K562 (cell line): ENCODE results near the gene FOXL3. TPM values are rescaled to one million over a fixed set of nuclear protein-coding genes. Genes with fewer than 3 reads are reported as not detected.

ENCODE experiments used
- JUND ChIP-seq, 2 experiments: IDR thresholded peaks; 2 replicates in 1 of 2; 3 replicates in 1 of 2; pipeline ENCODE4 v1.6.1; 2011; ENCODE audit warnings: borderline replicate concordance in 2 of 2, low read depth in 2 of 2, low read length in 2 of 2, improper control_type of control experiment in 1 of 2, missing biosample characterization in 1 of 2, missing genetic modification characterization in 1 of 2, missing genetic modification reagents in 1 of 2
- KLF1 ChIP-seq: fragments of 450-650 bp; IDR thresholded peaks from 2 replicates; pipeline ENCODE4 v1.6.1; 2016; ENCODE audit warnings: missing genetic modification characterization, missing compliant biosample characterization
- ZNF764 ChIP-seq: fragments of 250-450 bp; sonication (Bioruptor Pico); IDR thresholded peaks from 2 replicates; pipeline ENCODE4 v1.4.0; 2020; ENCODE audit warnings: low read depth, mild to moderate bottlenecking, moderate library complexity
- polyA plus RNA-seq, 8 experiments: library from polyadenylated mRNA; depleted of rRNA in 4 of 8; stranded (reverse) in 5 of 8; unstranded in 3 of 8; fragments of >200 nt; fragmentation: Nextera tagmentation in 2 of 8; fragmentation: Illumina TruSeq in 1 of 8; extraction: Ambion mirVana in 2 of 8; extraction: Trizol in 1 of 8; gene quantifications; 2 replicates each; pipeline versions ENCODE4 v1.2.1 to v1.2.3, GENCODE V29; 2011 to 2014; ENCODE audit warnings: inconsistent platforms in 1 of 8, missing spikeins in 1 of 8
- total RNA-seq, 7 experiments: library from RNA; depleted of rRNA in 6 of 7; stranded (reverse); fragments of >200 nt in 6 of 7; fragmentation: Illumina TruSeq in 2 of 7; extraction: Trizol in 2 of 7; gene quantifications; 2 replicates each; pipeline versions ENCODE4 v1.2.1 to v1.2.3, GENCODE V29; 2011 to 2021; ENCODE audit warnings: low replicate concordance in 1 of 7
- TF ChIP-seq, protein P1 (sequence below): fragments of 200-600 bp; sonication (generic); IDR thresholded peaks from one replicate; pipeline ENCODE4 v1.6.1; 2012; ENCODE audit warnings: mild to moderate bottlenecking, low read depth, low read length, inconsistent platforms

Gene FOXL3
- total and polyA plus RNA-seq, 9 of the 15 experiments (the other 6 are each of a cell fraction or from before 2014, with no cell fraction given): not detected

DNA sequence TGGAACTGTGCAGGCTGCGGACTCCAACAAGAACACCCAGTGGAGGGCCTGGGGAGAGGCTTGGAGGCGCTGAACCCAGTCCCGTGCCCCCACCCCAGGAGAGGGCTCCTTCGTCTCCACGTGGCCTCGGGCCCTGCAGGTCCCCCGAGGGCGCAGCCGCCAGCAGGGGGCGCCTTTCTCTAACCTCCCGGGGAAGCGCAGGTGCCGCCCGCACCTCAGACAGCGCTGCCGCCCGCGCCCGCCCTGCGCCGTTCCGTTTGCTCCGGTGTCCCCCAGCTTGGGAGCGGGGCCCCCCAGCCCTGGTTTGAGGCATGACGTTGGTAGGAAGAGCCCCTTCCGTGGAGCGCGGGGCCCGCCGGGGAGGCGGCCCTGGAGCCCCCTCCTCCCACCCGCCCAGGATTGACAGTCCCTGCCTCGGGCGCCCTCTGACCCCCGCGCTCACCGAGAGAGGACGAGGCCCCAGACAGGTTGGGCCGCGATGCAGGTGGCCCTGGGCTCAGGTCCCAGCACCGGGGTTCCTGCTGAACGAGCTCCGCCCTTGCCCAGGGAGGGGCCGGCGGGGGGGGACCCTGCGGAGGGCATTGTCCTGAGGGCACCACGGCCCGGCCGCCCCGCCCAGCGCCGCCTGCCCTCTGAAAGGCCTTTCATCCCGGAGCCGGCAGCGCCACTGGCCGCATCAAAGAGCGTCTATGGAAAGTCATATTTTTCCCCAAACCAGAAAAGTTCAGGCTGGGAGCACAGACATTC is 42.8 kb downstream of the FOXL3 start (continued):
- TF ChIP-seq JUND (IDR thresholded peaks at IDR 0.05; ENCODE audit: borderline replicate concordance, low read depth, low read length) (0 out of 2 replicates have a peak, but pooled peaks have one; percentile 21), JUND (tag; IDR thresholded peaks at IDR 0.05; ENCODE audit: borderline replicate concordance, low read depth, low read length) (no peak), ZNF764 (no peak), KLF1 (tag) (no peak)
- TF ChIP-seq, protein P1, sequence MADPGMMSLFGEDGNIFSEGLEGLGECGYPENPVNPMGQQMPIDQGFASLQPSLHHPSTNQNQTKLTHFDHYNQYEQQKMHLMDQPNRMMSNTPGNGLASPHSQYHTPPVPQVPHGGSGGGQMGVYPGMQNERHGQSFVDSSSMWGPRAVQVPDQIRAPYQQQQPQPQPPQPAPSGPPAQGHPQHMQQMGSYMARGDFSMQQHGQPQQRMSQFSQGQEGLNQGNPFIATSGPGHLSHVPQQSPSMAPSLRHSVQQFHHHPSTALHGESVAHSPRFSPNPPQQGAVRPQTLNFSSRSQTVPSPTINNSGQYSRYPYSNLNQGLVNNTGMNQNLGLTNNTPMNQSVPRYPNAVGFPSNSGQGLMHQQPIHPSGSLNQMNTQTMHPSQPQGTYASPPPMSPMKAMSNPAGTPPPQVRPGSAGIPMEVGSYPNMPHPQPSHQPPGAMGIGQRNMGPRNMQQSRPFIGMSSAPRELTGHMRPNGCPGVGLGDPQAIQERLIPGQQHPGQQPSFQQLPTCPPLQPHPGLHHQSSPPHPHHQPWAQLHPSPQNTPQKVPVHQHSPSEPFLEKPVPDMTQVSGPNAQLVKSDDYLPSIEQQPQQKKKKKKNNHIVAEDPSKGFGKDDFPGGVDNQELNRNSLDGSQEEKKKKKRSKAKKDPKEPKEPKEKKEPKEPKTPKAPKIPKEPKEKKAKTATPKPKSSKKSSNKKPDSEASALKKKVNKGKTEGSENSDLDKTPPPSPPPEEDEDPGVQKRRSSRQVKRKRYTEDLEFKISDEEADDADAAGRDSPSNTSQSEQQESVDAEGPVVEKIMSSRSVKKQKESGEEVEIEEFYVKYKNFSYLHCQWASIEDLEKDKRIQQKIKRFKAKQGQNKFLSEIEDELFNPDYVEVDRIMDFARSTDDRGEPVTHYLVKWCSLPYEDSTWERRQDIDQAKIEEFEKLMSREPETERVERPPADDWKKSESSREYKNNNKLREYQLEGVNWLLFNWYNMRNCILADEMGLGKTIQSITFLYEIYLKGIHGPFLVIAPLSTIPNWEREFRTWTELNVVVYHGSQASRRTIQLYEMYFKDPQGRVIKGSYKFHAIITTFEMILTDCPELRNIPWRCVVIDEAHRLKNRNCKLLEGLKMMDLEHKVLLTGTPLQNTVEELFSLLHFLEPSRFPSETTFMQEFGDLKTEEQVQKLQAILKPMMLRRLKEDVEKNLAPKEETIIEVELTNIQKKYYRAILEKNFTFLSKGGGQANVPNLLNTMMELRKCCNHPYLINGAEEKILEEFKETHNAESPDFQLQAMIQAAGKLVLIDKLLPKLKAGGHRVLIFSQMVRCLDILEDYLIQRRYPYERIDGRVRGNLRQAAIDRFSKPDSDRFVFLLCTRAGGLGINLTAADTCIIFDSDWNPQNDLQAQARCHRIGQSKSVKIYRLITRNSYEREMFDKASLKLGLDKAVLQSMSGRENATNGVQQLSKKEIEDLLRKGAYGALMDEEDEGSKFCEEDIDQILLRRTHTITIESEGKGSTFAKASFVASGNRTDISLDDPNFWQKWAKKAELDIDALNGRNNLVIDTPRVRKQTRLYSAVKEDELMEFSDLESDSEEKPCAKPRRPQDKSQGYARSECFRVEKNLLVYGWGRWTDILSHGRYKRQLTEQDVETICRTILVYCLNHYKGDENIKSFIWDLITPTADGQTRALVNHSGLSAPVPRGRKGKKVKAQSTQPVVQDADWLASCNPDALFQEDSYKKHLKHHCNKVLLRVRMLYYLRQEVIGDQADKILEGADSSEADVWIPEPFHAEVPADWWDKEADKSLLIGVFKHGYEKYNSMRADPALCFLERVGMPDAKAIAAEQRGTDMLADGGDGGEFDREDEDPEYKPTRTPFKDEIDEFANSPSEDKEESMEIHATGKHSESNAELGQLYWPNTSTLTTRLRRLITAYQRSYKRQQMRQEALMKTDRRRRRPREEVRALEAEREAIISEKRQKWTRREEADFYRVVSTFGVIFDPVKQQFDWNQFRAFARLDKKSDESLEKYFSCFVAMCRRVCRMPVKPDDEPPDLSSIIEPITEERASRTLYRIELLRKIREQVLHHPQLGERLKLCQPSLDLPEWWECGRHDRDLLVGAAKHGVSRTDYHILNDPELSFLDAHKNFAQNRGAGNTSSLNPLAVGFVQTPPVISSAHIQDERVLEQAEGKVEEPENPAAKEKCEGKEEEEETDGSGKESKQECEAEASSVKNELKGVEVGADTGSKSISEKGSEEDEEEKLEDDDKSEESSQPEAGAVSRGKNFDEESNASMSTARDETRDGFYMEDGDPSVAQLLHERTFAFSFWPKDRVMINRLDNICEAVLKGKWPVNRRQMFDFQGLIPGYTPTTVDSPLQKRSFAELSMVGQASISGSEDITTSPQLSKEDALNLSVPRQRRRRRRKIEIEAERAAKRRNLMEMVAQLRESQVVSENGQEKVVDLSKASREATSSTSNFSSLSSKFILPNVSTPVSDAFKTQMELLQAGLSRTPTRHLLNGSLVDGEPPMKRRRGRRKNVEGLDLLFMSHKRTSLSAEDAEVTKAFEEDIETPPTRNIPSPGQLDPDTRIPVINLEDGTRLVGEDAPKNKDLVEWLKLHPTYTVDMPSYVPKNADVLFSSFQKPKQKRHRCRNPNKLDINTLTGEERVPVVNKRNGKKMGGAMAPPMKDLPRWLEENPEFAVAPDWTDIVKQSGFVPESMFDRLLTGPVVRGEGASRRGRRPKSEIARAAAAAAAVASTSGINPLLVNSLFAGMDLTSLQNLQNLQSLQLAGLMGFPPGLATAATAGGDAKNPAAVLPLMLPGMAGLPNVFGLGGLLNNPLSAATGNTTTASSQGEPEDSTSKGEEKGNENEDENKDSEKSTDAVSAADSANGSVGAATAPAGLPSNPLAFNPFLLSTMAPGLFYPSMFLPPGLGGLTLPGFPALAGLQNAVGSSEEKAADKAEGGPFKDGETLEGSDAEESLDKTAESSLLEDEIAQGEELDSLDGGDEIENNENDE: no peak
